WTC11 (cell line): Measurements from ENCODE around the gene SPINT1. TPM values are rescaled to one million over a fixed set of nuclear protein-coding genes. Genes with fewer than 3 reads are reported as not detected.

ENCODE experiments used
- ATAC-seq: fragments of 200-7000 bp; cut with Tn5 transposase; 2 replicates; pipeline ENCODE4 v1.10.0; 2021; ENCODE audit warnings: mild to moderate bottlenecking, moderate library complexity
- CTCF ChIA-PET: fragments of 300-600 bp; sonication (Branson Sonifier 250); formaldehyde crosslinking; loops from one replicate; lab custom pipeline; 2021; ENCODE audit warnings: antibody characterized with exemption; lab: Charles Lee
- POLR2A ChIA-PET: fragments of 350-600 bp; sonication (Branson Sonifier 250); formaldehyde crosslinking; loops from one replicate; lab custom pipeline; 2021; ENCODE audit warnings: antibody characterized with exemption; lab: Charles Lee
- DNase-seq: peaks from one replicate; pipeline ENCODE4 v3.0.0; 2021; ENCODE audit warnings: low spot score
- H3K27ac Mint-ChIP-seq: 2 replicates; pipeline ENCODE4 v1.8.0; 2021; ENCODE audit warnings: mixed read lengths
- H3K27me3 Mint-ChIP-seq: 2 replicates; pipeline ENCODE4 v1.8.0; 2021; ENCODE audit warnings: low read depth, mild to moderate bottlenecking, moderate library complexity, mixed read lengths
- H3K36me3 Mint-ChIP-seq: 2 replicates; pipeline ENCODE4 v1.8.0; 2021; ENCODE audit warnings: mixed read lengths
- H3K4me1 Mint-ChIP-seq: 2 replicates; pipeline ENCODE4 v1.8.0; 2022; ENCODE audit warnings: mixed read lengths
- H3K4me3 Mint-ChIP-seq: 2 replicates; pipeline ENCODE4 v1.8.0; 2021; ENCODE audit warnings: mild to moderate bottlenecking, moderate library complexity, mixed read lengths
- H3K9me3 Mint-ChIP-seq: 2 replicates; pipeline ENCODE4 v1.8.0; 2021; ENCODE audit warnings: mixed read lengths
- ATF3 ChIP-seq: sonication (generic); formaldehyde crosslinking; conservative IDR thresholded peaks from 2 replicates; pipeline ENCODE4 v1.8.1; 2022; ENCODE audit warnings: mild to moderate bottlenecking, missing genetic modification reagents
- CBFB ChIP-seq: sonication (generic); formaldehyde crosslinking; IDR thresholded peaks from 2 replicates; pipeline ENCODE4 v1.8.1; 2022; ENCODE audit warnings: mild to moderate bottlenecking, low read depth, missing genetic modification reagents
- CTCF ChIP-seq: fragments of 200-600 bp; IDR thresholded peaks from 2 replicates; pipeline ENCODE4 v1.8.0; 2022; ENCODE audit warnings: antibody characterized with exemption
- E2F5 ChIP-seq: sonication (generic); formaldehyde crosslinking; IDR thresholded peaks from 2 replicates; pipeline ENCODE4 v1.8.1; 2022; ENCODE audit warnings: mild to moderate bottlenecking, moderate library complexity, missing genetic modification reagents
- EMX1 ChIP-seq: fragments of 250-450 bp; sonication (Bioruptor Pico); IDR thresholded peaks from 2 replicates; pipeline ENCODE4 v1.8.0; 2021; ENCODE audit warnings: mild to moderate bottlenecking
- ESRRA ChIP-seq: sonication (generic); formaldehyde crosslinking; IDR thresholded peaks from 2 replicates; pipeline ENCODE4 v1.8.1; 2022; ENCODE audit warnings: mild to moderate bottlenecking, missing genetic modification reagents, borderline replicate concordance
- FOXP4 ChIP-seq: sonication (generic); formaldehyde crosslinking; IDR thresholded peaks from 2 replicates; pipeline ENCODE4 v1.8.0; 2022; ENCODE audit warnings: mild to moderate bottlenecking, missing genetic modification reagents
- GABPB1 ChIP-seq: sonication (generic); formaldehyde crosslinking; IDR thresholded peaks from 2 replicates; pipeline ENCODE4 v1.8.1; 2023; ENCODE audit warnings: mild to moderate bottlenecking, missing genetic modification reagents
- HMGA2 ChIP-seq: fragments of 250-450 bp; sonication (Bioruptor Pico); IDR thresholded peaks from 2 replicates; pipeline ENCODE4 v1.4.0; 2021; ENCODE audit warnings: mild to moderate bottlenecking, moderate library complexity
- IRF2 ChIP-seq: sonication (generic); formaldehyde crosslinking; IDR thresholded peaks from 2 replicates; pipeline ENCODE4 v1.8.0; 2022; ENCODE audit warnings: low read depth, missing genetic modification reagents, borderline replicate concordance
- JAZF1 ChIP-seq: fragments of 250-450 bp; sonication (Bioruptor Pico); IDR thresholded peaks from 2 replicates; pipeline ENCODE4 v1.9.0; 2021; ENCODE audit warnings: moderate library complexity, mild to moderate bottlenecking, inconsistent platforms
- MAX ChIP-seq: sonication (generic); formaldehyde crosslinking; IDR thresholded peaks from 2 replicates; pipeline ENCODE4 v1.8.0; 2022; ENCODE audit warnings: mild to moderate bottlenecking, missing genetic modification reagents
- MXD4 ChIP-seq: fragments of 250-450 bp; sonication (Bioruptor Pico); IDR thresholded peaks from 2 replicates; pipeline ENCODE4 v1.8.0; 2021; ENCODE audit warnings: mild to moderate bottlenecking, moderate library complexity, borderline replicate concordance
- PRDM15 ChIP-seq: sonication (generic); formaldehyde crosslinking; IDR thresholded peaks from 2 replicates; pipeline ENCODE4 v1.8.0; 2022; ENCODE audit warnings: missing genetic modification reagents
- PREB ChIP-seq: sonication (generic); formaldehyde crosslinking; IDR thresholded peaks from 2 replicates; pipeline ENCODE4 v1.8.1; 2022; ENCODE audit warnings: mild to moderate bottlenecking, missing genetic modification reagents, moderate library complexity, borderline replicate concordance
- RORB ChIP-seq: fragments of 250-450 bp; sonication (Bioruptor Pico); IDR thresholded peaks from 2 replicates; pipeline ENCODE4 v1.9.0; 2021; ENCODE audit warnings: mild to moderate bottlenecking
- SMAD3 ChIP-seq: sonication (generic); formaldehyde crosslinking; IDR thresholded peaks from 2 replicates; pipeline ENCODE4 v1.8.0; 2022; ENCODE audit warnings: missing genetic modification reagents, mild to moderate bottlenecking, borderline replicate concordance
- SOX15 ChIP-seq: fragments of 250-450 bp; sonication (Bioruptor Pico); IDR thresholded peaks from 2 replicates; pipeline ENCODE4 v1.9.0; 2021; ENCODE audit warnings: mild to moderate bottlenecking
- ZNF121 ChIP-seq: sonication (generic); formaldehyde crosslinking; IDR thresholded peaks from 2 replicates; pipeline ENCODE4 v1.8.0; 2023; ENCODE audit warnings: missing genetic modification reagents
- ZNF219 ChIP-seq: sonication (generic); formaldehyde crosslinking; IDR thresholded peaks from 2 replicates; pipeline ENCODE4 v1.8.0; 2023; ENCODE audit warnings: missing genetic modification reagents, mild to moderate bottlenecking, borderline replicate concordance
- ZNF423 ChIP-seq: fragments of 250-450 bp; sonication (Bioruptor Pico); IDR thresholded peaks from 2 replicates; pipeline ENCODE4 v2.1.2; 2022; ENCODE audit warnings: mild to moderate bottlenecking, moderate library complexity
- ZNF512 ChIP-seq: sonication (generic); formaldehyde crosslinking; IDR thresholded peaks from 2 replicates; pipeline ENCODE4 v1.8.1; 2022; ENCODE audit warnings: missing genetic modification reagents, borderline replicate concordance
- ZSCAN18 ChIP-seq: fragments of 250-450 bp; sonication (Bioruptor Pico); IDR thresholded peaks from 2 replicates; pipeline ENCODE4 v2.1.2; 2022; ENCODE audit warnings: mild to moderate bottlenecking, moderate library complexity
- total RNA-seq: library from RNA; stranded (reverse); gene quantifications from 3 replicates; pipeline ENCODE4 v1.2.3, GENCODE V29; 2021

Gene SPINT1
- total RNA-seq, 1 experiment from 2014 or later: 140 TPM

- no peak overlapping the region for H3K4me3 Mint-ChIP-seq
- peaks cover 11% of the 10 kb centered on the region for H3K4me1 Mint-ChIP-seq
- DNase-seq: no peak
- no peak overlapping the region; the same call in 1 of the 2 replicates for H3K27ac Mint-ChIP-seq
- ATAC-seq: peak; percentile 18
- H3K36me3 Mint-ChIP-seq: 0 out of 2 replicates have a peak, but pooled peaks cover 3% of the 10 kb centered on the region
- CTCF ChIA-PET: interaction anchor here (1.7 to 11.6 kb wide), 2 partner anchors 11 to 25 kb away, joined by 4 to 115 read pairs; no protein-coding TSS in a partner anchor
- TF ChIP-seq EMX1 (CRISPR knock-in tag): no peak
- TF ChIP-seq CBFB: no peak
- no peak for TF ChIP-seq HMGA2 (CRISPR knock-in tag)
- no peak for TF ChIP-seq ZNF423 (CRISPR knock-in tag)
- TF ChIP-seq PREB (CRISPR knock-in tag): no peak
- no peak for TF ChIP-seq GABPB1
- TF ChIP-seq MAX (CRISPR knock-in tag): no peak
- TF ChIP-seq ZNF219 (CRISPR knock-in tag): no peak
- TF ChIP-seq FOXP4 (CRISPR knock-in tag): no peak
- TF ChIP-seq PRDM15 (CRISPR knock-in tag): no peak
- no peak for TF ChIP-seq IRF2 (CRISPR knock-in tag)
- no peaks in the 10 kb centered on the region for H3K9me3 Mint-ChIP-seq
- peaks cover 4% of the 10 kb centered on the region; the same call in 1 of the 2 replicates for H3K27me3 Mint-ChIP-seq
- POLR2A ChIA-PET: no interaction called here
Measured at GRCh38 chr15:40878785-40879184, 34.9 kb downstream of the SPINT1 start.

GRCh38 chr15:40879609-40880008, 35.8 kb downstream of the SPINT1 start:
- H3K4me1 Mint-ChIP-seq: peaks cover 7% of the 10 kb centered on the region
- ATAC-seq (no peak), DNase-seq (no peak)
- ChIA-PET POLR2A (no interaction called here), CTCF (interaction anchor here (1.7 to 11.6 kb wide), 2 partner anchors 11 to 24 kb away, joined by 4 to 115 read pairs; no protein-coding TSS in a partner anchor)
- H3K4me3 Mint-ChIP-seq: no peak overlapping the region
- H3K36me3 Mint-ChIP-seq: 0 out of 2 replicates have a peak, but pooled peaks cover 3% of the 10 kb centered on the region
- no peaks in the 10 kb centered on the region for H3K27me3 Mint-ChIP-seq
- H3K27ac Mint-ChIP-seq: no peak overlapping the region
- no peaks in the 10 kb centered on the region for H3K9me3 Mint-ChIP-seq
- TF ChIP-seq MXD4 (CRISPR knock-in tag): no peak
- TF ChIP-seq SMAD3: no peak
- TF ChIP-seq RORB (CRISPR knock-in tag): no peak
- no peak for TF ChIP-seq ESRRA (CRISPR knock-in tag)
- TF ChIP-seq ZSCAN18 (CRISPR knock-in tag): no peak
- no peak for TF ChIP-seq JAZF1 (CRISPR knock-in tag)
- TF ChIP-seq SOX15: no peak
- no peak for TF ChIP-seq E2F5 (CRISPR knock-in tag)
- no peak for TF ChIP-seq CTCF
- TF ChIP-seq ATF3 (CRISPR knock-in tag): no peak
- TF ChIP-seq ZNF121: no peak
- no peak for TF ChIP-seq ZNF512
